Endothelial cell of umbilical vein (primary cell): ENCODE data around the gene CCNL2.

Experiments used
- CTCF ChIP-seq, 2 donors: IDR thresholded peaks; 1 replicate in 1 of 2; 2 replicates in 1 of 2; pipeline ENCODE4 v1.5.1; 2011; ENCODE audit warnings: low read length in 2 of 2, mild to moderate bottlenecking in 2 of 2, moderate library complexity in 2 of 2, control low read depth in 1 of 2, inconsistent platforms in 1 of 2, low read depth in 1 of 2; ENCODE audit not compliant: insufficient read depth in 1 of 2; ENCODE audit errors: extremely low read depth in 1 of 2
- EZH2 ChIP-seq: IDR thresholded peaks from 2 replicates; pipeline ENCODE4 v1.6.1; 2012; ENCODE audit warnings: borderline replicate concordance, low read depth, mild to moderate bottlenecking, moderate library complexity, low read length, inconsistent platforms; ENCODE audit not compliant: severe bottlenecking
- GATA2 ChIP-seq: IDR thresholded peaks from 2 replicates; pipeline ENCODE4 v1.7.0; 2011; ENCODE audit warnings: low read depth, mild to moderate bottlenecking, moderate library complexity, mixed read lengths, low read length; ENCODE audit not compliant: insufficient read length, insufficient read depth
- MYC ChIP-seq: IDR thresholded peaks from one replicate; pipeline ENCODE4 v1.6.1; 2011; ENCODE audit warnings: mild to moderate bottlenecking, low read depth, low read length
- POLR2A ChIP-seq: IDR thresholded peaks from 2 replicates; pipeline ENCODE4 v1.6.1; 2012; ENCODE audit warnings: low read depth, mild to moderate bottlenecking, control low read depth, low read length
- POLR2AphosphoS5 ChIP-seq: IDR thresholded peaks from 2 replicates; pipeline ENCODE4 v1.6.1; 2012; ENCODE audit warnings: low read depth, mild to moderate bottlenecking, control low read depth, low read length, moderate library complexity; ENCODE audit not compliant: insufficient read depth
- TF ChIP-seq, protein P1 (sequence below): IDR thresholded peaks from 2 replicates; pipeline ENCODE4 v1.6.1; 2011; ENCODE audit not compliant: insufficient read depth, insufficient read length

GRCh38 chr1:1358433-1359271 is 40.5 kb downstream of the CCNL2 start, which contains the start of gene MXRA8:
- no peak for TF ChIP-seq GATA2
- TF ChIP-seq POLR2A = no peak
- no peak for TF ChIP-seq CTCF (IDR thresholded peaks at IDR 0.05; ENCODE audit: extremely low read depth in 1 of 2, insufficient read depth in 1 of 2, low read depth in 1 of 2, low read length in 2 of 2)
- TF ChIP-seq, protein P1, sequence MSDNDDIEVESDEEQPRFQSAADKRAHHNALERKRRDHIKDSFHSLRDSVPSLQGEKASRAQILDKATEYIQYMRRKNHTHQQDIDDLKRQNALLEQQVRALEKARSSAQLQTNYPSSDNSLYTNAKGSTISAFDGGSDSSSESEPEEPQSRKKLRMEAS = no peak
- TF ChIP-seq POLR2AphosphoS5 = no peak
- no peak for TF ChIP-seq EZH2
- no peak for TF ChIP-seq MYC
